Measurements from ENCODE around the gene CERS1.
"Not testable (repeated sequence)": the region's sequence is repeated elsewhere in the genome, so short reads cannot be mapped to it uniquely, and the experiment has no call there.

CERS1 gene

DNA sequence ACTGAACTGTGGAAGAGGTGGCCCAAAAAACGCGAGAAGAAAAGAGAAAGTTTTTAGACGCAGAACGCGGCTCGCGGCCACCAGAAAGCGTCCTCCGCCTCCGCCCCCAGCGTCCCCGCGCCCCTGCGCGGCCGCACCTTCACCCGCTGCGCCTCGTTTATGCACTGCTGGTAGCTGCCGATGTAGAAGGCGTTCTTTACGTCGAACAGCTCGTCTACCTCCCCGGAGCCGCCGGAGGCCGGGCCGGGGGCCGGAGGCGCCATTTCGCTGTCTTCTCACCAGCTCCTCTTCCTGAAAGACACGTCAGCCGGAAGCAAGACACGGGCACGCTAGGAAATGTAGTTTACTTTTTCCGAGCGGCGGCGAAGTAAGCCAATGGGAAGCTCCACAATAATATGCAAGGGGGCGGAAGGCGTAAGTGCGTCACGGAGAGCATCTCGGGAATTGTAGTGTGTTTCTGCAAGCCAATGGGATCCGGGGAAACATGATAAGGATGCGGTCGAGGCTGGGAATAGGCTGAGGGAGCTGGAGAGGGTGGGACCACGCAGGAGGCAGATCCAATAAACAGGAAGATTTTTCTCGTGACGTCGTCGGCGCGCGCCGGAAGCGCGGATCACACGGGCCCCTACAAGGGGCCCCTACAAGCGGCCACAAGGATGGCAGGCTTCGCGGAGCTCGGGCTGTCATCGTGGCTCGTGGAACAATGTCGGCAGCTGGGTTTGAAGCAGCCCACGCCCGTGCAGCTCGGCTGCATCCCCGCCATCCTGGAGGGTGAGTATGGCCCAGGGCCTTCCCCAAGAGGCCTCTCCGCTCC is 23.3 kb upstream of the CERS1 start, which contains the start of the genes COPE and DDX49:
Gene COPE, minus strand, starts transcription at position 302 of the 814 bp plus-strand sequence. Its CDS starts 39 bp downstream, at position 263.
Gene DDX49, plus strand, starts transcription at position 630 of the 814 bp plus-strand sequence. Its CDS starts 27 bp downstream, at position 657.
- DNase-seq: peak; percentile 97

DNA sequence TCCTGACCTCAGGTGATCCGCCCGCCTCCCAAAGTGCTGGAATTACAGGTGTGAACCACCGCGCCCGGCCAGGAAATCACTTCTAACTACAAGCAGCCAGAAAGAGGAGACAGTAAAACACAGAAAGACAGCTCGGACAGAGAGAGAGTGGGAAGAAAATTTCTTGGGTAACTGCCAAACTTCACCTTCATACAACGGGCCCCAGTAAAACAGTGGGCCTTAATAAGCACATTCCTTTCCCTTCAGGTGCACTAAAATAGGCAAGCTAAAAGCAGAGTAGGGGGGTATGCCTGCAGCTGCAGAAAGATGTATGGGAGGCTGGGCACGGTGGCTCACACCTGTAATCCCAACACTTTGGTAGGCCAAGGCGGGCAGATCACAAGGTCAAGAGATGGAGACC is 21.6 kb upstream of the CERS1 start:
- DNase-seq: not testable (repeated sequence)

DNA sequence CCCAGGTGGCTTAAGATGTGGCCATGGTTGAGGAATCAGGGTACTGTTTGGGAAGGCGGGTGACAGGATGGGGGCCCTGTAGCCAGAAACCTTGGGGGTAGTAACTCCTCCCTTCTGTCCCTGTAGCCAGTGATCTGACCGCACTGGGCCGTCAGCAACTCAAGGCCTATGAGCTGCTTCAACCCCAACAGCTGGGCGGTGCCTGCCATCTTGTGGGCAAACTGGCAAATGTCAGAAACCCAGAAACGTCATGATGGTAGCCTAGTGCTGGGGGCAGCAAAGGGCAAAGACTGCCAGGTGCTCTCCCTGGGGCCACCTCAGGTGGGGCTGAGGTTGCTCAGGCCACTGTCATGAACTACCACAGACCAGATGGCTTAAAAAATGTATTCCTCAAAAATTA is 19.7 kb upstream of the CERS1 start:
- DNase-seq: no peak

DNA sequence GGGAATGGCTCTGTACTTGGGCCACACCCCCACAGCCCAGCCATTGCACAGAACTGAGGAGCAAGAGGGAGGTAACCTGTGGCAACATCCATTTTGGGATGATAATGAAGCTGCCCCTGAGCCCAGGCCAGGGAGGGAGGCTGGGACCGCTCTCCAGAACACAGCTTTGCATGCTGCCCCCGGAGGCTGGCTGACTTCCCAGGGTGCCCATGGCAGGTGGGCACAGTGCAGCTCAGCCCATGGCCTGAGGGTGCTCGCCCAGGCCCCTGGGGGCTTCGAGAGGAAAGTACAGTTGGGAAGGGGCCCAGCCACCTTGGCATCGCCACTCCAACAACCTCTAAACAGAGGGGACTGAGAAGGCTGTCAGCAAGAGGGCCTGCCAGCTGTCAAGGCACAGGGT is 17.5 kb upstream of the CERS1 start:
- no peak for DNase-seq

DNA sequence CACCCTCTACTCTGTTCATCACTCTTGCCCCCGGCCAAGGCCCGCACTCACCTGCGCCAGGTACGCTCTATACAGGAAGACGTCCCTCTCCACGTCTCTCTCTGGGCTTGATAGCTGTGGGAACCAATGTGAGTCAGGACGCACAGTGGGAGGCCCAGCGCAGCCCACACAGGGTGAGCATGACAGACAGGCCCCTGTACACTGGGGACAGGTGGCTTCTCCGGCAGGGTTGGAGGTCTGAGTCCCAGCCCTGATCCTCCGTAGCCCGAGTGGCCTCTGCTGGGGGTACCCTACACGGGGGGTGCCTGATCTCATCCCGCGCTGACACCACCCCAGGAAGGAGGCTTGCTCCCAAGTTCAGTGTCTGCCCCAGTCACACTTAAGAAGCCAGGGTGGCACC is 17.0 kb upstream of the CERS1 start:
- no peak for DNase-seq

DNA sequence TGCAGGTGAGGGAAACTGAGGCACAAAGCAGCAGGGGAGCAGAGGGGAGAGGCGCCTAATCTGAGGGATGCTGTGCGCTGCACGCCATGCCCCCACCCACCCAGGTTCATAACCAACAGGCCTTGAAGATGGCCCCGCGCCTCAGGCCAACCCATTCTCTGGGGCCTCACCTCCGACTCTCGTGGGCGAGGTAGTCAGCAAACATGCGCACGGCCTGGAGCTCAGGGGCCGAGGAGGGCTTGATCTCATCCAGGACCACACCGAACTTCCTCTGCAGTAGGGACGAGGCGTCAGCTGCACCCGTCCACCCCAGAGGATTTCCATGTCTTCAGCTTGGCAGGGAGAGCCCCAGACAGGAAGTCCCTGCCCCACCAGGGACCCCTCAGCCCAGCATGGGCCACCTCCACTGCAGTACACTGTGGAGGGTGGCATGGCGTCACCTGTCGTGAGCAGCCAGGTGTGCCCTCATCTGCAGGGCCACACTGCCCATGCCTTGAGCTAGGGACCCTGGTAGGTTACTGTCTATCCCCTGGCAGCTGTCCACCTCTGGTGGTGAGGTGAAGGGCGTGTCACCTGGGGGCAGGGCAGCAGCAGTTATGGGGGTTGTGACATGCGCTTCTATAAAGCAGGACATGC is 15.0 kb upstream of the CERS1 start:
- DNase-seq: no peak

DNA sequence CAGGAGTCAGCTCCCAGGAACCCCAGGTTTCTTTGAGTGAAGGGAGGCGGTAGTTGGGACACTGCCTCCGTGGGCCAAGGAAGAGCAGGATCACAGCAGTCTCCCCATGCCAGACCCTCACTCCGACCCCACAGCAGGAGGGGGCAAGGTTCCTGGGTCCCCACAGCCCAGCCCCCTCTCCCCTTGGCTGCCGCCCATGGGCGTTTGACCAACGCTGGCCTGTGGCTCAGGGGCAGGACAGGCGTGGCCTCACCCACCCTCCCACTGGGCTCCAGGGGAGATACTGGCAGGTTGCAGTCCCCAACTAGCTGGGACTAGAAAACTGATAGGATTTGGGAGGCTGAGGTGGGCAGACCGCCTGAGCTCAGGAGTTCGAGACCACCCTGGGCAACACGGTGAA is 14.1 kb upstream of the CERS1 start:
- DNase-seq: no peak

DNA sequence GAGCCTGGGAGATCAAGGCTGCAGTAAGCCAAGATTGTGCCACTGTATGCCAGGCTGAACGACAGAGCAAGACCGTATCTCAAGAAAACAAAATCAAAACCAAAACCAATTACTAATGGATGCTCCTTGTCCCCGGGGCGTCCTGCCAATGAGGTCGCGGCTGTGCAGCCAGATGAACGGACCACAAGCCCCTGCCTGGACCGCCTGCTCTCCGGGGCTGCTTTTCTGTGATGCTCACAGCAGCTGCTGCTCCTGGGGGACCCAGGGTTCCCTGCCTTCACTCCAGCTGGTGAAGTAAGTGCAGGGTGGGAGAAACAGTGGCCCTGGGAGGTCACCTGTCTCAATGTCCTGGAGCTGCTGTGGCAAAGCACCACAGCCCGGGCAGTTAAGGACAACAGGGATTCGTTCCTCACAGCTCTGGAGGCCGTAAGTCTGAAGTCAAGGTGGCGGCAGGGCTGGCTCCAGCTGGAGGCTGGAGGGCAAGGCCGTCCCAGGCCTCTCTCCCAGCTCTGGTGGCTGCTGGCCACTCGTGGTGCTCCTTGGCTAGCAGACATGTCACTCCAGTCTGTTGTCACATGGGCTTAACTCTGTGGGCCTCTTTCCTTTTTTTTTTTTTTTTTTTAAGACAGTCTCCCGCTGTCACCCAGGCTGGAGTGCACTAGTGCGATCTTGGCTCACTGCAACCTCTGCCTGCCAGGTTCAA is 13.1 kb upstream of the CERS1 start:
- DNase-seq: no peak

DNA sequence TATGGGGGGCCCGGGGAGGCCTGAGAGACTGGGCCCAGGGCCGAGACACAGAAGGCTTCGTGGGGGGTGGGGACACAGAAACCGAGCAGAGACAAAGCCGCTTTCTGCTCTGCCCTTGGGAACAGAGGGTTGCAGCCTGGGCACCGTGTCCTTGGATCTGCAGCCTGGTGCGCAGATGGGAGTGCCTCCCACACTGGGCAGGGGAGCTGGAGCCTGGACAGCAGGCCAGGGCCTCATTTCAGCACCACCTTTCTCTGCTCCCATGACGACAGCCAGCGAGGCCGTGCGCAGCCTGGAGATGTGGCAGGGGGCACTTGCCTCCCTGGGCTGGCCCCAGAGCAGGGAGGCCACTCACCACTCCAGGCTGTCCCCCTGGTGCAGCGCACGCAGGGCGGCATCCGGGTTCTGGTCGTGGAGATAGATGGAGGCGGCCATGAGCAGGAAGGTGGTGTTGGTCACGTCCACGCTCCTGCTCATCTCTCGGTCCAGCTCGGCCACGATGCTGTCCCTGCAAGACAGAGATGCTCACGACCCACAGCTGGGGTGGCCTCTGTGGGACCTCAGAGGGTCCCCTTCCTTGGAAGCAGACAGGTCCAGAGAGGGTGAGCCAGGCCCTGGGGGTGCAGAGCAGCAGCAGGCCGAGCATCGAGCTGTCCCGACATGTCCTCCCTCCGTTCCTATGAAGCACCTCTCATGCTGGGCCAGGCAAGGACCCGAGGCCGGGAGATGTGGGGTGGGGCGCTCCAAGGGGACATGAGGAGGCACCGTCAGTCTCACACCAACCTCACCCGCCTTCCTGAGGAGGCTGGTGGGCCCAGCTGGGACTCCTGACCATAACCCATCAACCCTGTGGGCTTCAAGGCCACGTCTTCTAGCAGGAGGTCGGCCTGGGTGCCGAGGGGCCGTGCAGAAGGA is 10.9 kb upstream of the CERS1 start:
- DNase-seq: no peak

DNA sequence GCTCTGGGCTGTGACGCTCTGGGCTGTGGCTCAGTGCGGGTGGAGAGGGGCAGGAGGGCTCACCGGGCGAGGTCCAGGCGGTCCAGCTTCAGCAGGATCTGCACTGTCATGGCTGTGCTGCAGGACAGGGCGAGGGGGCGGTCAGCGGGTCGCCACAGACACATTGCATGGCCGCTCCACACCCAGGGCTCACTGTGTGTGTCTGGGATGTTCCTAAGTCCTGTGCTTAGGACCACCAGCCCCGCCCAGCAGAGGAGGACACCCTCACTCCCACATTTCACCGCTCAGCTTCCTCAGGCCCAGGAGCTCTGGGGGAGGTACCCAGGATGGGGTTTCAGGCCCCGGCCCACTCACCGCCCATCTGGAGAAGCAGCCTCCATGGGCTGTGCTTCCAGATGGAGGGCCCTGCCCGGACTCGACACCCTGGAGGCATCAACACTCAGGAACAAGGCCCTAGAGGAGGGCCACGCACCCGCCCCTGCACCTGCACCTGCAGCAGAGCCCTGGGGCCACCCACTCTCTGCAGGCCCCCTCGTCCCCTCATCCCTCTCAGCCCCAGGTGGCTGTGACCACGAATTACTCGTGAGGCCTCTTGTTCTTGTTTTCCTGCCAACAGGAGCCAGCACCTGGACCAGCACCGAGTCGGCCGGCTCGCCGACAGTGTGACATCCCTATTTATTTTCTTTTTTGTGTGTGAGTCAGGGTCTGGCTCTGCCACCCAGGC is 9.7 kb upstream of the CERS1 start:
- no peak for DNase-seq

DNA sequence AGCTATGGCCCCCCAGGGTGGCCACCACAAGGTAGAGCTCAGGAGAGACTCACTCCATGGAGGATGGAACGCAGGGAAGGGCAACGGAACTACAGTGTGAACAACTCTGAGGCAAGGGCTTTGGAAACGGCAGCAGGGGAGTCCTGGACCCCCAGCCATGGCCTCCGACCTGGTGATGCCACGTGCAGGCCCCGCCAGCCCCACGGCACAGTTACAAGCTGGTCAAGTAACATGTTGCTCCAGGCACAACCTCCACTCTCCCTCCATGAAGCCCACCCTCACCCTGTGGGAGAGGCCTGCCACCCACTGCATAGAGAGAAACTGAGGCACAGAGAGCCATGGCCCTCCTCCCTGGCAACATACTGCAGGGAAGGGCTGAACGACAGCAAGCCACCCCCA is 9.1 kb upstream of the CERS1 start:
- no peak for DNase-seq

DNA sequence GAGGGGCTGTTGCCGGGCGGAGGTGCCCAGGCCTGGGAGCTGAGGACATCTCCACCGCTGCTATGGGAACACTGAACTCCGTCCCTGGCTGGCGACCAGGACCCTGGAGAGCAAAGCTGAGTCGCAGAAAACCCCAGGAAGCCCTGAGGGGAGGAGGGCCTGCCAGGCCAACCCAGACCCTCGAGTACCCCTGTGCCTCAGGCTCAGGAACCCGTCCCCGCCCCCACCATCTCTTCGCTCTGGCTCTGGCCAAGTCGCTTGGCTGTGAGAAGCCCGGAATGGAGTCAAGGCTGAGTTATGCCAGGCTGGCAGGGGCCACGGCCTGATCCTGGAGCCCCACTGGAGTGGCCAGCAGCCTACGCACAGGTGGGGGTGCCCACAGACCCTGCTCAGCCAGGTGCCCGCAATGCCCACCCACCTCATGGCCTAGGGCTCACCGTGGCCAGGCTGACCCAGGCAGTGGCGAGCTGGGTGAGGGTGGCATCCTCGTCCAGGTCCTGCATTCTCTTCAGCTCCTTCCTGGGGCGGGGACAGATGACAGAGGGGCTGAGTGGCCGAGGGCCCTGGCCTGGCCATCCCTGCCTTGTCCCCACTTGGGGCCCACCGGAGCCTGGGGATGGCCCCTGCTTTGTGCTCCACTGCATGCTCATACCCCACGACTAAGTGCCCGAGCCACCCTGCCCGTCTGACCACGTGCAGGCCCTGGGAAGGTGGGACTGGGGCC is 8.5 kb upstream of the CERS1 start:
- no peak for DNase-seq

DNA sequence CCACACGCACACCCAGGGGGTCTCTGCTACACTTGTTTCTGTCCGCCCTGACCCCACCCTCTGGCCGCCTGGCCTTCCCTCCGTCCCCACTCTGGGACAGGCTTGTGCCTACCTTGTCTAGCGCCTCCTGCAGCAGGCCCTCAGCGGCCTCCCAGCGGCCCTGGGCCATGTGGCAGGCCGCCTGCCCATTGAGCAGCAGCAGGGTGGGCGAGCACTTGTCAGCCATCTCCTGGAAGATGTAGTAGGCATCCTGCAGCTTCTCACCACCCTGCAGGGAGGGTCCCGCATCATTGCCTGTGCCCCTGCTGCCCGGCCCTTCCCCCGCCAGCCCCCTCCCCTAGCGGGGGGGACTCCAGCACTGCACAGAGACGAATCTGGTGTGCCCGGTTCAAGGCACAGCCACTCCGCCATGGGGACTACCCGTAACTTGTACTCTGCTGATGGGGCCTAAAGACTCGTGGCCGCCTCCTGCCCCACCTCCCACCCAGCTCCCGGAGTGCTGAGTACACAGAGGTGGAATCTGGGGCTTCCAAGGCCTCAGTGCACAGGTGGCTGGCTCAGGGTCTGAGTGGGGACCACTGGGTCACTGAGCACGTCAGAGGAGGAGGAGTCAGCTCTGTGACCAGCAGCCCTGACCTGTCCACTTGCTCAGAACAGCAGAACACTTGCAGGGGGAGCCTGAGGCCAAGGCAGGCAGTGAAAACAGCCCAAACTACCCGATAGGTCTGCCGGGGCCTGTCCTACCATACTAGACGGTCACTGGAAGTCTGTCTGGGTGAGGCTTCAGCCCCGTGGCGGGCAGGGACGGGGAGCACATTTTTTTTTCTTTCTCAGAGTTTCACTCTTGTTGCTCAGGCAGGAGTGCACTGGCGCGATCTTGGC is 7.4 kb upstream of the CERS1 start:
- no peak for DNase-seq

DNA sequence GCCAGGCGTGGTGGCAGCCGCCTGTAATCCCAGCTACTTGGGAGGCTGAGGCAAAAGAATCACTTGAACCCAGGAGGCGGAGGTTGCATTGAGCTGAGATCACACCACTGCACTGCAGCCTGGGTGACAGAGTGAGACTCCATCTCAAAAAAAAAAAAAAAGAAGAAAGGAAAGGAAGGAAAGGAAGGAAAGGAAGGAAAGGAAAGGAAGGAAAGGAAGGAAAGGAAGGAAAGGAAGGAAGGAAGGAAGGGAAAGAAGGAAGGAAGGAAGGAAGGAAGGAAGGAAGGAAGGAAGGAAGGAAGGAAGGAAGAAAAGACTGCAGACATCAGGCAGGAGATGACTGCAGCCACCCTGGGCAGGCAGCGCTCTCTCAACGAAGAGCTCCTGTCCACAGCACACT is 6.6 kb upstream of the CERS1 start:
- DNase-seq: not testable (repeated sequence)

DNA sequence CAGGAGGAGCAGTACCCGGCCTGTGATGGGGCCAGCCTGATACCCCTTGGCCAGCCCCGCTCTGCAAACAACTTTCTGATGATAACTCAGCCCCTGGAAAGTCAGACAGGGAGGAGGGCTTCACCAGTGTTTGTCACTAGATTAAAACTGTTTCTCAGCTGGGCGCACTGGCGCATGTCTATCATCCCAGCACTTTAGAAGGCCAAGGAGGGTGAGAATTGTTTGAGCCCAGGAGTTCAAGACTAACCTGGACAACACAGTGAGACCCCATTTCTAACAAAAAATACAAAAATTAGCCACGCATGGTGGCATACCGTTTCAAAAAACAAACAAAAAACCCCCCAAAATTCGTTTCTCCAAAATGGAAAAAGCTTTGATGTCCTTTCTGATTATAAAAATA is 5.5 kb upstream of the CERS1 start:
- DNase-seq: no peak

DNA sequence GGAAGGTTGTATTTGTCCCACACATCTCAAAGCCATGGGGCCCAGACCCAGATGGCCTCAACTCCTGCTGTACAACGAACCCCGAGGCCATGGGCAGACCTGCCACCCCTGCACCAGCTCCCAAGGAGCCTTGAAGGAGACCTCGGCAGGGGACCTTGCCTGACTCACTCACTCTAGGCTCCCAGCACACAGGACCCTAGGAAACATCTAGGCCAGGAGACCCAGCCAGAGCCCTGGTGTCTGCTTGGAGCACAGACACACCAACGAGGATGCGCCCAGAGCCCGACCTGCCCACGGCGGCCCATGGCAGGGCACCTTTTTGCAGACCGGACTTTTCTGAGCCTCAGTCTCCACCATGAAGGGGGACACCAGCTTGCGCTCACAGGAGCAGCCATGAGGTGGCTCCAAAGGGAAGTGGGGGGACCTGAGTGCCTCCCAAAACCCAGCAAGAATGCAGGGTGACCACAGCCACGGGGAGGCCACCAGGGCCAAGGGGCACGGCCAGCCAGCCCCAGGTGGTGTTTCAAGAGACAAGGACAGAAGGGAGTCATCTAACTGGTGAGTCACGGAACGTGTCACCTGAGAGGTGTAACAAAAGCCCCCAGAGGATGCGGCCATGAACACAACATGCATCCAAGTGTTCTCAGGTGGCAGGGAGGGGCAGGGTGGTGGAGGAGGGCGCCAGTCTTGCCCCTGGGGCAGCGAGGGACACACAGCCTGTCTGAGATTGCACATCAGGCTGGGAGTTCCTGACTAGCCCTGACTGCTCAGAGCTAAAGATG is 4.9 kb upstream of the CERS1 start:
- DNase-seq: no peak

DNA sequence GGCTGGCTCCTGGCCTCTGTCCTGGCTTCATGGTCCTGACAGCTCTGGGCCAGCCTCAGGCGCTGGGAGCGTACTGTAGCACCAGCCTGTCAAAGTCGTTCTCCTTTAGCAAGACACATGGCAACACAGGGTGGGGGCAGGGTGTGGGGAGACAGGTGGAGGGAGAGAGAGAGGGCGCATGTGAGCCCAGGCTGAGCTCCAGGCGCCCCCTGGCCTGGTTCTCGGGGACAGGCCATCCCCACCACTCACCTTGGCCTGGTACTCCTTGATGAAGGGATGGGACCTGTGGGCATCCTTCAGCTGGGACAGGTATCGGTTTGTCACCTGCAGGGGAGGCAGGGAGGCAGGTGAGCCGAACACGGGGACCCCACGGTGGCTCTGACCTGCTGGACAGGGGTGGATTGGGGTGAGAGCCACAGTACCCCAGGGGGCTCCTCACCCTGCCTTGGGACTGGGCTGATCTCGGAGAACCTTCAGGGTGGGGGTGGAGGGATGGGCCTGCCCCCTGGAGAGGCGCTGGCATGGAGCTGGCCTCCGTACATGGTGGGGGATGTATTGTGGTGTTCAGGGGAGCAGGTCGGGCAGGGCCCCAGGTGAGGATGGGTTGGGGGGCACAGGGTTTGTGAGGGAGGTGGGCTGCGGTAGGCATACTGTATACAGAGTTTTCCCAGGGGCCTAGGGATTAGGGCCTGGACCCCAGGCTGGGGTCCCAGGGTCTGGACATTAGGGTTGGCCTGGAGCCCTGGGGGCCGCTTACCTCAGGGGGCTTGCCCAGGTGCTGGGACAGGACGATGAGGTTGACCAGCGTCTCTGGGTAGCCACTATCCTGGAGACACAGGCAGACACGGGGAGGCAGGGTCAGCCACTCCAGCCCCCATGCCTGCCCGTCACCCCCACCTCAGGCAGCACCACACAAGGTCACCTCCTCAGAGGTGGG is 3.9 kb upstream of the CERS1 start:
- no peak for DNase-seq

Data from SIG-M5 (cell line).